A549 treated with AZD9567 at 1 μM for 4 hours (cell line): Measurements from ENCODE around the gene IMPG1. TPM values are rescaled to one million over a fixed set of nuclear protein-coding genes. Genes with fewer than 3 reads are reported as not detected.

ENCODE experiments used
- total RNA-seq: library from RNA; stranded (reverse); fragments of 200-300 nt; extraction: Qiagen RNA extraction; gene quantifications from 5 replicates; pipeline ENCODE4 v1.2.3, GENCODE V29; 2022; ENCODE audit not compliant: insufficient read depth

The IMPG1 gene, protein sequence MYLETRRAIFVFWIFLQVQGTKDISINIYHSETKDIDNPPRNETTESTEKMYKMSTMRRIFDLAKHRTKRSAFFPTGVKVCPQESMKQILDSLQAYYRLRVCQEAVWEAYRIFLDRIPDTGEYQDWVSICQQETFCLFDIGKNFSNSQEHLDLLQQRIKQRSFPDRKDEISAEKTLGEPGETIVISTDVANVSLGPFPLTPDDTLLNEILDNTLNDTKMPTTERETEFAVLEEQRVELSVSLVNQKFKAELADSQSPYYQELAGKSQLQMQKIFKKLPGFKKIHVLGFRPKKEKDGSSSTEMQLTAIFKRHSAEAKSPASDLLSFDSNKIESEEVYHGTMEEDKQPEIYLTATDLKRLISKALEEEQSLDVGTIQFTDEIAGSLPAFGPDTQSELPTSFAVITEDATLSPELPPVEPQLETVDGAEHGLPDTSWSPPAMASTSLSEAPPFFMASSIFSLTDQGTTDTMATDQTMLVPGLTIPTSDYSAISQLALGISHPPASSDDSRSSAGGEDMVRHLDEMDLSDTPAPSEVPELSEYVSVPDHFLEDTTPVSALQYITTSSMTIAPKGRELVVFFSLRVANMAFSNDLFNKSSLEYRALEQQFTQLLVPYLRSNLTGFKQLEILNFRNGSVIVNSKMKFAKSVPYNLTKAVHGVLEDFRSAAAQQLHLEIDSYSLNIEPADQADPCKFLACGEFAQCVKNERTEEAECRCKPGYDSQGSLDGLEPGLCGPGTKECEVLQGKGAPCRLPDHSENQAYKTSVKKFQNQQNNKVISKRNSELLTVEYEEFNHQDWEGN
- not detected in 5 replicates for total RNA-seq

DNA sequence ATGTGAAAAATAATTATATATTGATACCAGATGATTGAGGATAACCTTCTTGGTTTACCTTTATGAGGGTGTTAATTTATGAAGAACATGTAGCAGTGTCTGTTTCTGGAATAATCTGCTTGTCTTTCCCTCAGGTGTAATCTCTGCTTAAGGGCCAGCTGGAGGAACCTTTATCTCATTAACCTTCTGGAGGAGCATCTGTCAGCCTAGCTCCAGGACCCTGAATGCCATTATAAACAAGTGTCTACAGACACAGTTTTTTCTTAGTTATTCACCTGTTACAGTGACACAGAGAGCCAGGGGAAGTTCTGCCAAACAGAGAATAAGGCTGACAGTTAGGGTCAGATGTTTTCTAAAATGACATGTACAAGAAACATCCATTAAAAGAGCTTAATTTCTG is at the start of gene IMPG1:
IMPG1 (minus strand) TSS at position 101 of the 400 bp plus-strand sequence. CDS start 174 bp downstream, outside the sequence.

